Retinal pigment epithelial cell (primary cell): Measurements from ENCODE around the gene ZCCHC7.

Experiments used
- DNase-seq: peaks from one replicate; pipeline ENCODE4 v3.0.0-alpha.2; 2010; ENCODE audit warnings: low read depth
- H3K4me3 ChIP-seq: 2 replicates; pipeline ENCODE4 v1.5.1; 2011; ENCODE audit warnings: mild to moderate bottlenecking, low read length, control low read depth, moderate library complexity
- CTCF ChIP-seq: conservative IDR thresholded peaks from 2 replicates; pipeline ENCODE4 v1.5.1; 2011; ENCODE audit warnings: low read depth, low read length, control low read depth, inconsistent platforms

ZCCHC7 gene

GRCh38 chr9:37191403-37192089 lies 71.2 kb downstream of the ZCCHC7 start:
- H3K4me3 ChIP-seq: no peak overlapping the region
- no peak for TF ChIP-seq CTCF

GRCh38 chr9:37192803-37193202 lies 72.4 kb downstream of the ZCCHC7 start:
- TF ChIP-seq CTCF: no peak
- no peak overlapping the region for H3K4me3 ChIP-seq
- DNase-seq: no peak

More at GRCh38 chr9:37191403-37192089, 71.2 kb downstream of the ZCCHC7 start:
- DNase-seq: peak; percentile 80

- no peak for DNase-seq
- TF ChIP-seq CTCF: no peak
- H3K4me3 ChIP-seq: no peak overlapping the region
Measured at GRCh38 chr9:37197158-37198038, 77.0 kb downstream of the ZCCHC7 start.

- no peak overlapping the region for H3K4me3 ChIP-seq
- no peak for TF ChIP-seq CTCF
- DNase-seq: no peak
Measured at GRCh38 chr9:37198039-37198729, 77.8 kb downstream of the ZCCHC7 start.

- no peak for DNase-seq
- no peak overlapping the region for H3K4me3 ChIP-seq
- no peak for TF ChIP-seq CTCF
Measured at GRCh38 chr9:37198831-37199230, 78.5 kb downstream of the ZCCHC7 start.

- TF ChIP-seq CTCF: no peak
- H3K4me3 ChIP-seq: no peak overlapping the region
- DNase-seq: peak; percentile 50
Measured at GRCh38 chr9:37200433-37201005, 80.1 kb downstream of the ZCCHC7 start.
